Measurements from ENCODE around the gene HLA-B.

HLA-B gene

DNA sequence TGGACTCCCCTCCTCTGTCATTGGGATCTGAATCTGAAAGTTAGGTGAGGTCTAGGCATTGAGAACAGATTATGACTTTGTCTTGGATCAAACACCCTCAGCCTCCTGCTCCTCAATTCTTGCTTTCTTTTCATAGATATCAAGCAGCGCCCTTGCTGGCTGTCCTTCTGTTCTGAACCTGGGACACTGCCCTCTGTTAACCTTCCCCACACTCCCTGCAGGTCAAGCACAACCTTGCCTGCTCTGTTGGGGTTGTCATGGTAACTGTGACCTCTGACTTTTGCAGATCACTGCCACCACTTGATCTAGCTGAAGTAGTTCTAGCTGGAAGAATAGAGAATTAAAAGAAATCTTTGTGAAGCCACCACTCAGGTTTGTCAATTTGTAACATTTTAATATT, 30.0 kb upstream of the HLA-B start:
- Histone ChIP-seq H3K4me3 (no peak overlapping the region), H3K36me3 (no peaks in the 10 kb centered on the region), H3K27ac (no peak overlapping the region), H3K4me1 (no peaks in the 10 kb centered on the region), H3K27me3 (no peaks in the 10 kb centered on the region), H3K9me3 (no peaks in the 10 kb centered on the region)
- DNase-seq, result no peak
- TF ChIP-seq CTCF (IDR thresholded peaks at IDR 0.05), result no peak
- intact Hi-C loops (cut with DNase I; ENCODE audit: low total_unique reads), result no loop called here

GRCh38 chr6:31386099-31386498, 29.1 kb upstream of the HLA-B start:
- Histone ChIP-seq H3K36me3 (no peaks in the 10 kb centered on the region), H3K27ac (no peak overlapping the region), H3K27me3 (no peaks in the 10 kb centered on the region), H3K4me3 (no peak overlapping the region), H3K9me3 (no peaks in the 10 kb centered on the region), H3K4me1 (no peaks in the 10 kb centered on the region)
- intact Hi-C loops (cut with DNase I; ENCODE audit: low total_unique reads), result no loop called here
- TF ChIP-seq CTCF (IDR thresholded peaks at IDR 0.05), result no peak
- DNase-seq, result no peak

GRCh38 chr6:31385041-31385440, 28.1 kb upstream of the HLA-B start:
- H3K27ac ChIP-seq, result no peak overlapping the region
- DNase-seq, result no peak
- no peaks in the 10 kb centered on the region for H3K36me3 ChIP-seq
- no peak overlapping the region for H3K4me3 ChIP-seq
- H3K27me3 ChIP-seq, result peaks cover 0 to under 1% of the 10 kb centered on the region in 2 donors
- TF ChIP-seq CTCF (IDR thresholded peaks at IDR 0.05), result no peak
- intact Hi-C loops (cut with DNase I; ENCODE audit: low total_unique reads), result no loop called here
- no peaks in the 10 kb centered on the region for H3K4me1 ChIP-seq
- H3K9me3 ChIP-seq, result no peaks in the 10 kb centered on the region

- no peaks in the 10 kb centered on the region for H3K36me3 ChIP-seq
- H3K9me3 ChIP-seq, result no peaks in the 10 kb centered on the region
- H3K27me3 ChIP-seq, result peaks cover 0 to 19% of the 10 kb centered on the region in 2 donors
- H3K4me3 ChIP-seq, result no peak overlapping the region
- no peak overlapping the region for H3K27ac ChIP-seq
- H3K4me1 ChIP-seq, result no peaks in the 10 kb centered on the region
- no peak for TF ChIP-seq CTCF (IDR thresholded peaks at IDR 0.05)
- intact Hi-C loops (cut with DNase I; ENCODE audit: low total_unique reads), result no loop called here
- DNase-seq, result no peak
Measured at GRCh38 chr6:31383149-31383548, 26.2 kb upstream of the HLA-B start.

- Histone ChIP-seq H3K27ac (no peak overlapping the region), H3K4me3 (no peak overlapping the region), H3K9me3 (no peaks in the 10 kb centered on the region), H3K36me3 (no peaks in the 10 kb centered on the region), H3K4me1 (no peaks in the 10 kb centered on the region), H3K27me3 (peaks cover 0 to 32% of the 10 kb centered on the region in 2 donors)
- no peak for TF ChIP-seq CTCF (IDR thresholded peaks at IDR 0.05)
- no peak for DNase-seq
- intact Hi-C loops (cut with DNase I; ENCODE audit: low total_unique reads), result no loop called here
Measured at GRCh38 chr6:31381666-31382065, 24.7 kb upstream of the HLA-B start.

DNA sequence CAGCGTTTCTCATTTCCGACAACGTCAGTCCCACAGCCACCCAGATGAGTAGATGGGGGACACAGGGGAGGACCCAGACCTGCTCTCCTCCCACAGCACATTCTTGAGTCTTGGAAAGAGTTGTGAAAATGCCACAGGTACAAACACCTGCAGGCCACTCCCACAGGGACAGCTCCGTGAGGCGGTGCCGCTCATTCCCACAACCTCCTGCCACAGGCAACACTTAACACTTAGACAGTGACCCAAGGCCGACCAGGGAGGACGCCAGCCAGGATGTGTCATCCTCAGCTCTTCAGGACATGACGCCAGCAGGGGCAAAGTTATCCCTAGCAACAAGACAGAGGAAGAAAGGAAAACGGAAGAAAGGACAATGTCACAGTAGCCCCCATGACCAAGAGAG, 22.9 kb upstream of the HLA-B start:
- no peaks in the 10 kb centered on the region for H3K4me1 ChIP-seq
- H3K4me3 ChIP-seq, result no peak overlapping the region
- TF ChIP-seq CTCF (IDR thresholded peaks at IDR 0.05), result no peak
- no peak for DNase-seq
- H3K27me3 ChIP-seq, result peaks cover 0 to 33% of the 10 kb centered on the region in 2 donors
- no peak overlapping the region for H3K27ac ChIP-seq
- no peaks in the 10 kb centered on the region for H3K9me3 ChIP-seq
- intact Hi-C loops (cut with DNase I; ENCODE audit: low total_unique reads), result no loop called here
- H3K36me3 ChIP-seq, result no peaks in the 10 kb centered on the region

All from tibial artery (tissue), 4 donors.